Sigmoid colon (tissue), 7 donors: ENCODE data around the gene CHURC1. TPM values are rescaled to one million over a fixed set of nuclear protein-coding genes. Genes with fewer than 3 reads are reported as not detected.

ENCODE experiments used
- DNase-seq: peaks from one replicate; pipeline ENCODE4 v3.0.0-alpha.2; 2019
- H3K27ac ChIP-seq, 4 donors: fragments of 200-600 bp; sonication (generic); one replicate each; pipeline ENCODE4 v1.5.1; 2016 to 2019; ENCODE audit warnings: mild to moderate bottlenecking in 1 of 4
- H3K27me3 ChIP-seq, 3 donors: fragments of 200-600 bp; sonication (generic); one replicate each; pipeline ENCODE4 v1.5.1; 2019; ENCODE audit warnings: mild to moderate bottlenecking in 1 of 3
- H3K36me3 ChIP-seq, 4 donors: fragments of 200-600 bp; sonication (generic); one replicate each; pipeline ENCODE4 v1.5.1; 2016 to 2019
- H3K4me1 ChIP-seq, 4 donors: fragments of 200-600 bp; sonication (generic); one replicate each; pipeline ENCODE4 v1.5.1; 2017 to 2019
- H3K4me3 ChIP-seq, 4 donors: fragments of 200-600 bp; sonication (generic); one replicate each; pipeline ENCODE4 v1.5.1; 2017 to 2019; ENCODE audit warnings: mild to moderate bottlenecking in 2 of 4, moderate library complexity in 1 of 4
- H3K9me3 ChIP-seq, 4 donors: fragments of 200-600 bp in 3 of 4; sonication (generic) in 3 of 4; one replicate each; pipeline versions ENCODE4 v1.5.1 to v1.6.1; 2013 to 2019
- CTCF ChIP-seq, 4 experiments: fragments of 450-650 bp in 3 of 4; fragments of 200-600 bp in 1 of 4; IDR thresholded peaks; one replicate each; pipeline ENCODE4 v1.5.1; 2016 to 2019; ENCODE audit warnings: antibody characterized with exemption in 4 of 4, mild to moderate bottlenecking in 3 of 4, moderate library complexity in 2 of 4
- EP300 ChIP-seq, 4 donors: sonication (generic); formaldehyde crosslinking; IDR thresholded peaks; one replicate each; pipeline ENCODE4 v1.6.1; 2017; ENCODE audit warnings: antibody characterized with exemption in 4 of 4
- POLR2A ChIP-seq, 2 donors: fragments of 450-650 bp; IDR thresholded peaks; one replicate each; pipeline ENCODE4 v1.6.1; 2016; ENCODE audit warnings: antibody characterized with exemption in 2 of 2, mild to moderate bottlenecking in 2 of 2, moderate library complexity in 2 of 2
- POLR2AphosphoS5 ChIP-seq, 4 donors: sonication (generic); formaldehyde crosslinking; IDR thresholded peaks; one replicate each; pipeline ENCODE4 v1.6.1; 2017; ENCODE audit warnings: antibody characterized with exemption in 4 of 4
- WGBS, 2 donors: extraction: QIAGEN DNeasy Blood & Tissue Kit; methylation state at CpG; one replicate each; pipeline ENCODE4 v1.1.7; 2013; 5-methylcytosine and 5-hydroxymethylcytosine counted together
- intact Hi-C: fragments of 100-400 bp; cut with DNase I; formaldehyde crosslinking; loops from one replicate; pipeline ENCODE4 v1.15.1; 2023
- polyA plus RNA-seq, 3 donors: library from polyadenylated mRNA; stranded (reverse); fragments of 200-250 nt; gene quantifications; one replicate each; pipeline ENCODE4 v1.2.3, GENCODE V29; 2013
- total RNA-seq, 4 donors: library from RNA; depleted of rRNA; stranded (reverse); fragments of >200 nt; gene quantifications; one replicate each; pipeline ENCODE4 v1.1.0, GENCODE V29; 2016
- donor health status: healthy with polysubstance abuse.
- donor health status: Bipolar disorder and iron deficiency.
- donor health status: healthy.

Gene CHURC1
- total and polyA plus RNA-seq, 7 donors = 41.8 to 161 (median 110) TPM

DNA sequence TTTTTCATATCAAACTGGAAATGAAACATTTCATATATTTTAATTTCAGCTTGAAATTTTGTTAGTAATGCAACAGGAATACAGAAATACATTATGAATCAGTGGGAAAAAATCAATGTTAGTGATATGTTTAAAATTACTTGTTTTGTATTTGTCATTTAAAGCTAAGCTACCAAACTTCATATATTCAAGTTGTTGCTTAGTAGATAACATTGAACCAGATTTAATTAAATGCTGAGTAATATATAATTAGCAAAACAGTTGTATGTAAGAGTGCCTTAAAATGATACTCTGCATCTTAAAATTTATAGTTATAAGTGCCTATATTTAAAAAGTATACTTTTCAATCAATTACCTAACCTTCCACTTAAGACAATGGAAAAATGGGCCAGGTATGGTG, 5.0 kb downstream of the CHURC1 start:
- no peak for DNase-seq
- intact Hi-C loops = loop anchor here (10.0 kb wide), 3 partner anchors 186 to 574 kb away; partner anchors contain the start of gene MAX
- Histone ChIP-seq H3K4me1 (peaks cover 0 to 46% (median 33%) of the 10 kb centered on the region in 4 donors), H3K27me3 (no peaks in the 10 kb centered on the region), H3K4me3 (no peak overlapping the region), H3K27ac (no peak overlapping the region), H3K36me3 (peaks cover 0 to 5% (median 4%) of the 10 kb centered on the region in 4 donors), H3K9me3 (no peaks in the 10 kb centered on the region)
- TF ChIP-seq POLR2A (IDR thresholded peaks at IDR 0.05) = no peak
- no peak for TF ChIP-seq EP300 (IDR thresholded peaks at IDR 0.05)
- TF ChIP-seq POLR2AphosphoS5 (IDR thresholded peaks at IDR 0.05) = no peak
- TF ChIP-seq CTCF (IDR thresholded peaks at IDR 0.05) = no peak

DNA sequence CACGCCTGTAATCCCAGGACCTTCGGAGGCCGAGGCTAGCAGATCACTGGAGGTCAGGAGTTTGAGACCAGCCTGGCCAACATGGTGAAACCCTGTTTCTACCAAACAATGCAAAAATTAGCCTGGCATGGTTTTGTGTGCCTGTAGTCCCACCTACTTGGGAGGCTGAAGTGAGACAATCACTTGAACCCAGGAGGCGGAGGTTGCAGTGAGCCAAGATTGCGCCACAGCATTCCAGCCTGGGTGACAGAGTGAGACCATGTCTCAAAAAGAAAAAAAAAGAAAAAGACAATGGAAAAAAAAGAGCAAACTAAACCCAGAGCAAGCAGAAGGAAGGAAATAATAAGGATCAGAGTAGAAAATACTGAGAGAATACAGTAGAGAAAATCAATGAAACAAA, 5.4 kb downstream of the CHURC1 start:
- H3K27ac ChIP-seq = no peak overlapping the region

DNA sequence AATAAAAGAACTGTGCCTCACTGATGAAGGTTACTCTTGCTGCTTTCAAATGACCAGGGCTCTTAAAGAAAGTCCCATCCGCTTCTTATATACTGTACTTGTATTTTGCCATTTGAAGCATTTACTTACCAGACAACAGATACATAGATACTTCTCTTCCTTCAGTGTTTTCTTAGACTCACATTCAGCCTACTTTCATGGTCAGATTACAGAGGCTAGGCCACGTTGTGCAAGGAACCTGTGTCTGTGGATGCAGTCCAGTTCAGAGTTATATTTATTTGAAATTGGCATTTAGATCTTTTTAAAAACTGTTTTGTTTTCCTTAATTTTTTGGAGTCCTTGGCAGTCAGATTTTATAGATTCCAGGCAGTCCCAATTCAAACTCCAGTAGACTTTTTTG, 6.2 kb downstream of the CHURC1 start:
- Histone ChIP-seq H3K4me3 (no peak overlapping the region), H3K27ac (no peak overlapping the region), H3K4me1 (peaks cover 0 to 39% (median 26%) of the 10 kb centered on the region in 4 donors), H3K27me3 (no peaks in the 10 kb centered on the region), H3K9me3 (no peaks in the 10 kb centered on the region), H3K36me3 (peaks cover 0 to 17% (median 11%) of the 10 kb centered on the region in 4 donors)
- WGBS, 2 donors = 87 to 92% methylated on average over 2 of the region's 2 CpGs
- no peak for TF ChIP-seq POLR2A (IDR thresholded peaks at IDR 0.05)
- no peak for TF ChIP-seq EP300 (IDR thresholded peaks at IDR 0.05)
- TF ChIP-seq CTCF (IDR thresholded peaks at IDR 0.05) = no peak
- TF ChIP-seq POLR2AphosphoS5 (IDR thresholded peaks at IDR 0.05) = no peak
- no peak for DNase-seq
- intact Hi-C loops = no loop called here

More for the DNA sequence above, 5.4 kb downstream of the CHURC1 start:
- WGBS, 2 donors = 94 to 96% methylated on average over 5 of the region's 5 CpGs
- peaks cover 0 to 46% (median 33%) of the 10 kb centered on the region in 4 donors for H3K4me1 ChIP-seq
- no peak overlapping the region for H3K4me3 ChIP-seq
- no peak for DNase-seq
- peaks cover 0 to 9% (median 8%) of the 10 kb centered on the region in 4 donors for H3K36me3 ChIP-seq
- intact Hi-C loops = loop anchor here (10.0 kb wide), 3 partner anchors 185 to 575 kb away; partner anchors contain the start of gene MAX
- H3K9me3 ChIP-seq = no peaks in the 10 kb centered on the region
- no peaks in the 10 kb centered on the region for H3K27me3 ChIP-seq
- TF ChIP-seq POLR2A (IDR thresholded peaks at IDR 0.05) = no peak
- TF ChIP-seq CTCF (IDR thresholded peaks at IDR 0.05) = no peak
- TF ChIP-seq POLR2AphosphoS5 (IDR thresholded peaks at IDR 0.05) = no peak
- no peak for TF ChIP-seq EP300 (IDR thresholded peaks at IDR 0.05)

DNA sequence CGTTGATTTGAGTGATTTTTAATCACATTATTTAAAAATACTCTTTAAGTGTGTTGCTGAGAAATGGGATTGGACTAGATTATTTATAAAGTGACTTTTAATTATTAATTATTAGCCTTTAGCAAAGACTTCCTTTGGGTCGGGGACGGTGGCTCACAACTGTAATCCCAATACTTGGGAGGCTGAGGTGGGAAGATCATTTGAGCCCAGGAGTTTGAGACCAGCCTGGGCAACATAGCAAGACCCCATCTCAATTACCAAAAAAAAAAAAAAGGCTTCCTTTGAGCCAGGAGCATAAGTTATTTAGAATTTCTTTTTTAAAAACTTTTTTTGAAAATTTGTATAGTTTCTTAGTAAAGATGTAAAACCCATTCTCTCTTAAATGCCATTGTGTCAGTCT, 8.8 kb downstream of the CHURC1 start:
- no peaks in the 10 kb centered on the region for H3K9me3 ChIP-seq
- peaks cover 0 to 23% (median 12%) of the 10 kb centered on the region in 4 donors for H3K4me1 ChIP-seq
- peaks cover 0 to 39% (median 16%) of the 10 kb centered on the region in 4 donors for H3K36me3 ChIP-seq
- no peak for DNase-seq
- WGBS, 2 donors = 86 to 92% methylated on average over 3 of the region's 3 CpGs
- no peak overlapping the region for H3K4me3 ChIP-seq
- no peaks in the 10 kb centered on the region for H3K27me3 ChIP-seq
- intact Hi-C loops = no loop called here
- no peak overlapping the region for H3K27ac ChIP-seq
- no peak for TF ChIP-seq EP300 (IDR thresholded peaks at IDR 0.05)
- no peak for TF ChIP-seq CTCF (IDR thresholded peaks at IDR 0.05)
- no peak for TF ChIP-seq POLR2AphosphoS5 (IDR thresholded peaks at IDR 0.05)
- no peak for TF ChIP-seq POLR2A (IDR thresholded peaks at IDR 0.05)
